Keratinocyte (primary cell): ENCODE data around the gene TFCP2L1. TPM values are rescaled to one million over a fixed set of nuclear protein-coding genes. Genes with fewer than 3 reads are reported as not detected.
"Not testable (repeated sequence)": the region's sequence is repeated elsewhere in the genome, so short reads cannot be mapped to it uniquely, and the experiment has no call there.

Experiments
- DNase-seq: peaks from one replicate; pipeline ENCODE4 v3.0.0-alpha.2; 2011; ENCODE audit warnings: low read depth, missing footprints, low spot score
- FAIRE-seq: peaks from 2 replicates; lab custom pipeline; 2011; peaks lifted over from hg19 to GRCh38; lab: Jason Lieb, UNC
- H2AFZ ChIP-seq: 2 replicates; pipeline ENCODE4 v1.6.0; 2012; ENCODE audit warnings: low read length, control low read depth, inconsistent platforms; ENCODE audit not compliant: control insufficient read depth
- H3K27ac ChIP-seq: 2 replicates; pipeline ENCODE4 v1.5.1; 2011; ENCODE audit warnings: low read length; ENCODE audit not compliant: control insufficient read depth, insufficient read depth
- H3K27me3 ChIP-seq: 3 replicates; pipeline ENCODE4 v1.6.0; 2011; ENCODE audit warnings: low read length; ENCODE audit not compliant: control insufficient read depth, insufficient read depth; ENCODE audit errors: extremely low read depth
- H3K36me3 ChIP-seq, 2 experiments: 2 replicates in 1 of 2; 3 replicates in 1 of 2; pipeline ENCODE4 v1.5.1; 2011; ENCODE audit warnings: low read length in 2 of 2, mild to moderate bottlenecking in 1 of 2; ENCODE audit not compliant: control insufficient read depth in 2 of 2, insufficient read depth in 2 of 2; ENCODE audit errors: extremely low read depth in 1 of 2
- H3K4me1 ChIP-seq: 3 replicates; pipeline ENCODE4 v1.5.1; 2011; ENCODE audit warnings: low read length; ENCODE audit not compliant: control insufficient read depth, insufficient read depth; ENCODE audit errors: extremely low read depth
- H3K4me2 ChIP-seq: 3 replicates; pipeline ENCODE4 v1.6.0; 2011; ENCODE audit warnings: low read depth, low read length; ENCODE audit not compliant: control insufficient read depth, insufficient read depth; ENCODE audit errors: extremely low read depth
- H3K4me3 ChIP-seq, 3 experiments: fragments of 200-600 bp in 1 of 3; sonication (generic) in 1 of 3; 2 replicates in 2 of 3; 3 replicates in 1 of 3; pipeline ENCODE4 v1.5.1; 2011 to 2016; ENCODE audit warnings: low read length in 3 of 3, mild to moderate bottlenecking in 3 of 3, control low read depth in 2 of 3, inconsistent platforms in 1 of 3, low read depth in 1 of 3, mixed read lengths in 1 of 3, mixed run types in 1 of 3, moderate library complexity in 1 of 3; ENCODE audit not compliant: control insufficient read depth in 2 of 3, insufficient read depth in 2 of 3; ENCODE audit errors: extremely low read depth in 1 of 3
- H3K79me2 ChIP-seq: 2 replicates; pipeline ENCODE4 v1.6.0; 2012; ENCODE audit warnings: low read length; ENCODE audit not compliant: control insufficient read depth, insufficient read depth
- H3K9ac ChIP-seq: 3 replicates; pipeline ENCODE4 v1.6.0; 2011; ENCODE audit warnings: low read length; ENCODE audit not compliant: control insufficient read depth, insufficient read depth; ENCODE audit errors: extremely low read depth
- H3K9me1 ChIP-seq: 3 replicates; pipeline ENCODE4 v1.6.0; 2011; ENCODE audit warnings: low read length; ENCODE audit not compliant: control insufficient read depth, insufficient read depth; ENCODE audit errors: extremely low read depth
- H3K9me3 ChIP-seq: 2 replicates; pipeline ENCODE4 v1.5.1; 2012; ENCODE audit warnings: low read depth, low read length; ENCODE audit not compliant: control insufficient read depth
- H4K20me1 ChIP-seq: 3 replicates; pipeline ENCODE4 v1.6.0; 2011; ENCODE audit warnings: low read length; ENCODE audit not compliant: control insufficient read depth, insufficient read depth; ENCODE audit errors: extremely low read depth
- CTCF ChIP-seq, 3 experiments: IDR thresholded peaks in 1 of 3; conservative IDR thresholded peaks in 1 of 3; optimal IDR thresholded peaks in 1 of 3; 2 replicates in 2 of 3; 3 replicates in 1 of 3; pipeline versions ENCODE3 to v1.5.1; 2011; ENCODE audit warnings: low read length in 3 of 3, mild to moderate bottlenecking in 3 of 3, moderate library complexity in 2 of 3, control low read depth in 1 of 3, inconsistent platforms in 1 of 3; ENCODE audit not compliant: insufficient read depth in 2 of 3; ENCODE audit errors: extremely low read depth in 1 of 3
- EZH2 ChIP-seq: IDR thresholded peaks from one replicate; pipeline ENCODE4 v1.6.1; 2012; ENCODE audit warnings: inconsistent platforms, mild to moderate bottlenecking, low read length, moderate library complexity
- dilution Hi-C: fragments of 300-500 bp; cut with MboI; formaldehyde crosslinking; loops from one replicate; pipeline ENCODE4 v1.7.0; 2020; ENCODE audit warnings: low sequenced_read_pairs; ENCODE audit not compliant: extremely low pct_ligation_motif_present
- polyA plus RNA-seq, 5 experiments: library from polyadenylated mRNA; depleted of rRNA in 3 of 5; stranded (reverse) in 3 of 5; stranded (forward) in 1 of 5; unstranded in 1 of 5; fragments of >200 nt; gene quantifications; 1 replicate in 1 of 5; 2 replicates in 3 of 5; 3 replicates in 1 of 5; pipeline versions ENCODE4 v1.2.1 to v1.2.3, GENCODE V29; 2011 to 2012; ENCODE audit warnings: missing spikeins in 2 of 5, low read depth in 1 of 5, low replicate concordance in 1 of 5

The TFCP2L1 gene
- polyA plus RNA-seq, 1 donor (not counting 4 experiments of a cell fraction or from before 2014, with no cell fraction given): 29.4 TPM

GRCh38 chr2:121319941-121320340 lies 34.9 kb upstream of the TFCP2L1 start:
- no peaks in the 10 kb centered on the region for H3K9me1 ChIP-seq
- FAIRE-seq: no peak
- H3K36me3 ChIP-seq: no peaks in the 10 kb centered on the region
- no peak overlapping the region for H3K4me2 ChIP-seq
- H3K79me2 ChIP-seq: no peaks in the 10 kb centered on the region
- H3K27me3 ChIP-seq: no peaks in the 10 kb centered on the region
- no peak for DNase-seq
- H3K9ac ChIP-seq: no peak overlapping the region
- H3K9me3 ChIP-seq: no peaks in the 10 kb centered on the region
- no peaks in the 10 kb centered on the region for H3K4me1 ChIP-seq
- dilution Hi-C loops: no loop called here
- H3K4me3 ChIP-seq: no peak overlapping the region
- no peak overlapping the region for H3K27ac ChIP-seq
- no peaks in the 10 kb centered on the region for H4K20me1 ChIP-seq
- H2AFZ ChIP-seq: no peak overlapping the region
- TF ChIP-seq EZH2 (no peak), CTCF (optimal IDR thresholded peaks at IDR 0.05 in 1 of 3, IDR thresholded peaks at IDR 0.05 in 1 of 3, conservative IDR thresholded peaks at IDR 0.05 in 1 of 3; ENCODE audit: extremely low read depth in 1 of 3, insufficient read depth in 2 of 3, low read length in 3 of 3) (no peak)

GRCh38 chr2:121316986-121317385 lies 32.0 kb upstream of the TFCP2L1 start:
- no peak overlapping the region for H3K4me2 ChIP-seq
- H3K9ac ChIP-seq: no peak overlapping the region
- FAIRE-seq (no peak), DNase-seq (no peak)
- H3K36me3 ChIP-seq: no peaks in the 10 kb centered on the region
- H2AFZ ChIP-seq: no peak overlapping the region
- H3K27me3 ChIP-seq: no peaks in the 10 kb centered on the region
- no peak overlapping the region for H3K4me3 ChIP-seq
- H3K4me1 ChIP-seq: no peaks in the 10 kb centered on the region
- TF ChIP-seq EZH2 (no peak), CTCF (optimal IDR thresholded peaks at IDR 0.05 in 1 of 3, IDR thresholded peaks at IDR 0.05 in 1 of 3, conservative IDR thresholded peaks at IDR 0.05 in 1 of 3; ENCODE audit: extremely low read depth in 1 of 3, insufficient read depth in 2 of 3, low read length in 3 of 3) (no peak)
- H3K27ac ChIP-seq: no peak overlapping the region
- no peaks in the 10 kb centered on the region for H4K20me1 ChIP-seq
- no peaks in the 10 kb centered on the region for H3K9me3 ChIP-seq
- H3K9me1 ChIP-seq: no peaks in the 10 kb centered on the region
- no peaks in the 10 kb centered on the region for H3K79me2 ChIP-seq
- dilution Hi-C loops: no loop called here

GRCh38 chr2:121313701-121314100 lies 28.7 kb upstream of the TFCP2L1 start:
- FAIRE-seq, H3K79me2 ChIP-seq, DNase-seq, H3K9me3 ChIP-seq, H3K4me1 ChIP-seq, H3K4me3 ChIP-seq, H3K36me3 ChIP-seq, dilution Hi-C loops, H3K9ac ChIP-seq, H3K4me2 ChIP-seq, H3K27ac ChIP-seq, H2AFZ ChIP-seq, H3K27me3 ChIP-seq, H3K9me1 ChIP-seq, H4K20me1 ChIP-seq: not testable (repeated sequence)
